Measurements from ENCODE around the gene PDE11A.

DNA sequence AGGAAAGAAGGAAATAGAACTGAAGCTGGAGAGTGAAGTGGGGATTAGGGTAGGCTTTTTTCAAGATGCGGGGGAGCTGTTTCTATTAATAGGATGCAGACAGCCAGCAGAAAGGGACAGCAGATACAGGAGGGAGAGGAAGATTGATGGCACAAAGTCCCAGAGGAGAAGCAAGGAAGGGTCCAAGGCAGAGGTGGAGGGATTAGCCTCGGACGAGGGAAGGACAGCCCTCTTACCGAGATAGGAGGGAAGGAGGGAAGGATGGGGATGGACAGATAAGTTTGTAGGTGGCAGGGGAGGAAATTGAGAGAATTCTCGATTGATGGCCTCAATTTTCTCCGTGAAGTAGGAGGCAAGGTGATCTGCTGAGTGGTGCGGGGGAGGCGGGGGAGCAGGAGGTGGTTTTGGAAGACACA lies 362.6 kb downstream of the PDE11A start:
- TF ChIP-seq EP300 (IDR thresholded peaks at IDR 0.05; ENCODE audit: borderline replicate concordance in 1 of 2, low read depth in 2 of 2, low read length in 2 of 2): no peak
- TF ChIP-seq, protein P1, sequence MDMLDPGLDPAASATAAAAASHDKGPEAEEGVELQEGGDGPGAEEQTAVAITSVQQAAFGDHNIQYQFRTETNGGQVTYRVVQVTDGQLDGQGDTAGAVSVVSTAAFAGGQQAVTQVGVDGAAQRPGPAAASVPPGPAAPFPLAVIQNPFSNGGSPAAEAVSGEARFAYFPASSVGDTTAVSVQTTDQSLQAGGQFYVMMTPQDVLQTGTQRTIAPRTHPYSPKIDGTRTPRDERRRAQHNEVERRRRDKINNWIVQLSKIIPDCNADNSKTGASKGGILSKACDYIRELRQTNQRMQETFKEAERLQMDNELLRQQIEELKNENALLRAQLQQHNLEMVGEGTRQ (IDR thresholded peaks at IDR 0.05; ENCODE audit: low read length): no peak
- TF ChIP-seq, protein P2, sequence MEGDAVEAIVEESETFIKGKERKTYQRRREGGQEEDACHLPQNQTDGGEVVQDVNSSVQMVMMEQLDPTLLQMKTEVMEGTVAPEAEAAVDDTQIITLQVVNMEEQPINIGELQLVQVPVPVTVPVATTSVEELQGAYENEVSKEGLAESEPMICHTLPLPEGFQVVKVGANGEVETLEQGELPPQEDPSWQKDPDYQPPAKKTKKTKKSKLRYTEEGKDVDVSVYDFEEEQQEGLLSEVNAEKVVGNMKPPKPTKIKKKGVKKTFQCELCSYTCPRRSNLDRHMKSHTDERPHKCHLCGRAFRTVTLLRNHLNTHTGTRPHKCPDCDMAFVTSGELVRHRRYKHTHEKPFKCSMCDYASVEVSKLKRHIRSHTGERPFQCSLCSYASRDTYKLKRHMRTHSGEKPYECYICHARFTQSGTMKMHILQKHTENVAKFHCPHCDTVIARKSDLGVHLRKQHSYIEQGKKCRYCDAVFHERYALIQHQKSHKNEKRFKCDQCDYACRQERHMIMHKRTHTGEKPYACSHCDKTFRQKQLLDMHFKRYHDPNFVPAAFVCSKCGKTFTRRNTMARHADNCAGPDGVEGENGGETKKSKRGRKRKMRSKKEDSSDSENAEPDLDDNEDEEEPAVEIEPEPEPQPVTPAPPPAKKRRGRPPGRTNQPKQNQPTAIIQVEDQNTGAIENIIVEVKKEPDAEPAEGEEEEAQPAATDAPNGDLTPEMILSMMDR (IDR thresholded peaks at IDR 0.05; ENCODE audit: control extremely low read depth in 1 of 3, insufficient read depth in 1 of 3, low read depth in 1 of 3, low read length in 3 of 3): no peak
- TF ChIP-seq CEBPB (IDR thresholded peaks at IDR 0.05; ENCODE audit: low read depth, low read length): no peak
- TF ChIP-seq, protein P3, sequence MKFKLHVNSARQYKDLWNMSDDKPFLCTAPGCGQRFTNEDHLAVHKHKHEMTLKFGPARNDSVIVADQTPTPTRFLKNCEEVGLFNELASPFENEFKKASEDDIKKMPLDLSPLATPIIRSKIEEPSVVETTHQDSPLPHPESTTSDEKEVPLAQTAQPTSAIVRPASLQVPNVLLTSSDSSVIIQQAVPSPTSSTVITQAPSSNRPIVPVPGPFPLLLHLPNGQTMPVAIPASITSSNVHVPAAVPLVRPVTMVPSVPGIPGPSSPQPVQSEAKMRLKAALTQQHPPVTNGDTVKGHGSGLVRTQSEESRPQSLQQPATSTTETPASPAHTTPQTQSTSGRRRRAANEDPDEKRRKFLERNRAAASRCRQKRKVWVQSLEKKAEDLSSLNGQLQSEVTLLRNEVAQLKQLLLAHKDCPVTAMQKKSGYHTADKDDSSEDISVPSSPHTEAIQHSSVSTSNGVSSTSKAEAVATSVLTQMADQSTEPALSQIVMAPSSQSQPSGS (IDR thresholded peaks at IDR 0.05; ENCODE audit: low read length): no peak
- no peak for TF ChIP-seq ZNF274 (IDR thresholded peaks at IDR 0.05; ENCODE audit: borderline replicate concordance, extremely low read depth, low read length)
- no peak for TF ChIP-seq RXRA (IDR thresholded peaks at IDR 0.05; ENCODE audit: insufficient read depth, low read depth, low read length)
- no peak for TF ChIP-seq MAFK (IDR thresholded peaks at IDR 0.05; ENCODE audit: low read depth, low read length)
- no peak for TF ChIP-seq POLR2AphosphoS5 (IDR thresholded peaks at IDR 0.05; ENCODE audit: low read depth, low read length)
- TF ChIP-seq SP1 (IDR thresholded peaks at IDR 0.05; ENCODE audit: low read depth, low read length): no peak
- TF ChIP-seq, protein P4, sequence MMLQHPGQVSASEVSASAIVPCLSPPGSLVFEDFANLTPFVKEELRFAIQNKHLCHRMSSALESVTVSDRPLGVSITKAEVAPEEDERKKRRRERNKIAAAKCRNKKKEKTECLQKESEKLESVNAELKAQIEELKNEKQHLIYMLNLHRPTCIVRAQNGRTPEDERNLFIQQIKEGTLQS (IDR thresholded peaks at IDR 0.05; ENCODE audit: insufficient read depth, low read depth, low read length): no peak
- TF ChIP-seq HDAC2 (IDR thresholded peaks at IDR 0.05; ENCODE audit: borderline replicate concordance in 1 of 2, low read depth in 2 of 2, low read length in 2 of 2): no peak

Data from H1 (cell line).